Neural progenitor cell (in vitro differentiated cells): ENCODE measurements around the gene OAF. TPM values are rescaled to one million over a fixed set of nuclear protein-coding genes. Genes with fewer than 3 reads are reported as not detected.

Source experiments
- DNase-seq: peaks from one replicate; pipeline ENCODE4 v3.0.0-alpha.2; 2016; ENCODE audit warnings: low spot score
- H2AFZ ChIP-seq: fragments of 200-600 bp; sonication (generic); replicated peaks from 2 replicates; pipeline ENCODE4 v1.6.1; 2016; ENCODE audit warnings: antibody characterized with exemption
- H3F3A ChIP-seq: fragments of 200-600 bp; sonication (generic); 2 replicates; pipeline ENCODE4 v1.6.1; 2016; ENCODE audit warnings: antibody characterized with exemption, low read depth
- H3K27ac ChIP-seq: fragments of 200-600 bp; sonication (generic); 2 replicates; pipeline ENCODE4 v1.5.1; 2016; ENCODE audit warnings: mild to moderate bottlenecking
- H3K27me3 ChIP-seq: fragments of 200-600 bp; sonication (generic); 2 replicates; pipeline ENCODE4 v1.6.1; 2016; ENCODE audit warnings: mild to moderate bottlenecking, moderate library complexity
- H3K36me3 ChIP-seq: fragments of 200-600 bp; sonication (generic); 2 replicates; pipeline ENCODE4 v1.5.1; 2016
- H3K4me1 ChIP-seq: fragments of 200-600 bp; sonication (generic); 2 replicates; pipeline ENCODE4 v1.6.1; 2016; ENCODE audit warnings: mixed run types
- H3K4me2 ChIP-seq: fragments of 200-600 bp; sonication (generic); 2 replicates; pipeline ENCODE4 v1.6.1; 2016
- H3K4me3 ChIP-seq: fragments of 200-600 bp; sonication (generic); 2 replicates; pipeline ENCODE4 v1.5.1; 2016
- H3K79me2 ChIP-seq: fragments of 200-600 bp; sonication (generic); 2 replicates; pipeline ENCODE4 v1.6.1; 2016; ENCODE audit warnings: low read depth
- H3K9ac ChIP-seq: fragments of 200-600 bp; sonication (generic); 2 replicates; pipeline ENCODE4 v1.6.1; 2016
- H3K9me3 ChIP-seq: fragments of 200-600 bp; sonication (generic); 2 replicates; pipeline ENCODE4 v1.5.1; 2016; ENCODE audit warnings: low read depth
- H4K20me1 ChIP-seq: fragments of 200-600 bp; sonication (generic); 2 replicates; pipeline ENCODE4 v1.6.1; 2016; ENCODE audit warnings: low read depth
- H3K27ac Mint-ChIP-seq: 3 replicates; pipeline ENCODE4 v1.8.0; 2021; ENCODE audit warnings: mixed read lengths
- H3K27me3 Mint-ChIP-seq: 2 replicates; pipeline ENCODE4 v1.8.0; 2022; ENCODE audit warnings: low read depth, mild to moderate bottlenecking, inconsistent platforms, moderate library complexity, mixed read lengths; ENCODE audit not compliant: insufficient read depth
- H3K36me3 Mint-ChIP-seq: 3 replicates; pipeline ENCODE4 v1.8.0; 2021; ENCODE audit warnings: mixed read lengths
- H3K4me1 Mint-ChIP-seq: 3 replicates; pipeline ENCODE4 v1.8.0; 2021; ENCODE audit warnings: mixed read lengths
- H3K4me3 Mint-ChIP-seq: 3 replicates; pipeline ENCODE4 v1.8.0; 2021; ENCODE audit warnings: mild to moderate bottlenecking, moderate library complexity, mixed read lengths
- H3K9me3 Mint-ChIP-seq: 3 replicates; pipeline ENCODE4 v1.8.0; 2020; ENCODE audit warnings: mixed read lengths
- EZH2 ChIP-seq: fragments of 200-600 bp; sonication (generic); IDR thresholded peaks from 2 replicates; pipeline ENCODE4 v1.6.1; 2017; ENCODE audit warnings: antibody characterized with exemption, mild to moderate bottlenecking, moderate library complexity
- EZH2phosphoT487 ChIP-seq: fragments of 200-600 bp; sonication (generic); IDR thresholded peaks from 2 replicates; pipeline ENCODE4 v1.6.1; 2017; ENCODE audit warnings: antibody characterized with exemption
- total RNA-seq: library from RNA; depleted of rRNA; stranded (reverse); fragments of >200 nt; gene quantifications from 2 replicates; pipeline ENCODE4 v1.2.3, GENCODE V29; 2015; ENCODE audit warnings: low replicate concordance
- TF ChIP-seq, protein P1 (sequence below): fragments of 200-600 bp; sonication (generic); IDR thresholded peaks from 2 replicates; pipeline ENCODE4 v1.5.1; 2017; ENCODE audit warnings: antibody characterized with exemption, mild to moderate bottlenecking

The OAF gene
- total RNA-seq, 1 donor from 2014 or later: 0.47 TPM

- peaks cover 34% of the 10 kb centered on the region for H3K27me3 Mint-ChIP-seq
- H3K4me3 Mint-ChIP-seq: peak overlapping the region; percentile 46
- TF ChIP-seq EZH2phosphoT487: no peak
- TF ChIP-seq, protein P1, sequence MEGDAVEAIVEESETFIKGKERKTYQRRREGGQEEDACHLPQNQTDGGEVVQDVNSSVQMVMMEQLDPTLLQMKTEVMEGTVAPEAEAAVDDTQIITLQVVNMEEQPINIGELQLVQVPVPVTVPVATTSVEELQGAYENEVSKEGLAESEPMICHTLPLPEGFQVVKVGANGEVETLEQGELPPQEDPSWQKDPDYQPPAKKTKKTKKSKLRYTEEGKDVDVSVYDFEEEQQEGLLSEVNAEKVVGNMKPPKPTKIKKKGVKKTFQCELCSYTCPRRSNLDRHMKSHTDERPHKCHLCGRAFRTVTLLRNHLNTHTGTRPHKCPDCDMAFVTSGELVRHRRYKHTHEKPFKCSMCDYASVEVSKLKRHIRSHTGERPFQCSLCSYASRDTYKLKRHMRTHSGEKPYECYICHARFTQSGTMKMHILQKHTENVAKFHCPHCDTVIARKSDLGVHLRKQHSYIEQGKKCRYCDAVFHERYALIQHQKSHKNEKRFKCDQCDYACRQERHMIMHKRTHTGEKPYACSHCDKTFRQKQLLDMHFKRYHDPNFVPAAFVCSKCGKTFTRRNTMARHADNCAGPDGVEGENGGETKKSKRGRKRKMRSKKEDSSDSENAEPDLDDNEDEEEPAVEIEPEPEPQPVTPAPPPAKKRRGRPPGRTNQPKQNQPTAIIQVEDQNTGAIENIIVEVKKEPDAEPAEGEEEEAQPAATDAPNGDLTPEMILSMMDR: peak; percentile 74
Observed at GRCh38 chr11:120172054-120172911, 38.5 kb upstream of the OAF start.

GRCh38 chr11:120173019-120173705 is 37.7 kb upstream of the OAF start:
- no peak overlapping the region for H3K4me3 ChIP-seq
- H3K9me3 ChIP-seq: no peaks in the 10 kb centered on the region
- H3K36me3 Mint-ChIP-seq: no peaks in the 10 kb centered on the region
- H3F3A ChIP-seq: no peaks in the 10 kb centered on the region
- no peak for DNase-seq
- no peaks in the 10 kb centered on the region for H3K79me2 ChIP-seq
- no peak overlapping the region for H3K4me3 Mint-ChIP-seq
- H3K9me3 Mint-ChIP-seq: peaks cover 5% of the 10 kb centered on the region
- no peak overlapping the region for H3K4me2 ChIP-seq
- peak overlapping the region; percentile 76 for H3K27ac Mint-ChIP-seq
- no peaks in the 10 kb centered on the region for H4K20me1 ChIP-seq
- H2AFZ ChIP-seq: no peak overlapping the region
- no peaks in the 10 kb centered on the region for H3K36me3 ChIP-seq
- H3K4me1 ChIP-seq: peaks cover 9% of the 10 kb centered on the region
- TF ChIP-seq EZH2phosphoT487 (no peak), EZH2 (no peak)
- TF ChIP-seq, protein P1: no peak
- no peak overlapping the region for H3K9ac ChIP-seq
- peaks cover 30% of the 10 kb centered on the region for H3K27me3 Mint-ChIP-seq
- no peak overlapping the region for H3K27ac ChIP-seq
- H3K4me1 Mint-ChIP-seq: peaks cover 34% of the 10 kb centered on the region
- peaks cover 100% of the 10 kb centered on the region for H3K27me3 ChIP-seq

More at GRCh38 chr11:120172054-120172911, 38.5 kb upstream of the OAF start:
- peaks cover 9% of the 10 kb centered on the region for H3K4me1 ChIP-seq
- no peak overlapping the region for H3K27ac ChIP-seq
- H3K9ac ChIP-seq: no peak overlapping the region
- peak; percentile 91 for DNase-seq
- no peaks in the 10 kb centered on the region for H3K9me3 ChIP-seq
- H3K9me3 Mint-ChIP-seq: peaks cover 5% of the 10 kb centered on the region
- peaks cover 29% of the 10 kb centered on the region for H3K4me1 Mint-ChIP-seq
- H2AFZ ChIP-seq: no peak overlapping the region
- H3K79me2 ChIP-seq: no peaks in the 10 kb centered on the region
- H3K4me3 ChIP-seq: no peak overlapping the region
- H3F3A ChIP-seq: no peaks in the 10 kb centered on the region
- peaks cover 100% of the 10 kb centered on the region for H3K27me3 ChIP-seq
- no peaks in the 10 kb centered on the region for H3K36me3 ChIP-seq
- H3K27ac Mint-ChIP-seq: peak overlapping the region; percentile 21
- H4K20me1 ChIP-seq: no peaks in the 10 kb centered on the region
- H3K4me2 ChIP-seq: no peak overlapping the region
- no peaks in the 10 kb centered on the region for H3K36me3 Mint-ChIP-seq

DNA sequence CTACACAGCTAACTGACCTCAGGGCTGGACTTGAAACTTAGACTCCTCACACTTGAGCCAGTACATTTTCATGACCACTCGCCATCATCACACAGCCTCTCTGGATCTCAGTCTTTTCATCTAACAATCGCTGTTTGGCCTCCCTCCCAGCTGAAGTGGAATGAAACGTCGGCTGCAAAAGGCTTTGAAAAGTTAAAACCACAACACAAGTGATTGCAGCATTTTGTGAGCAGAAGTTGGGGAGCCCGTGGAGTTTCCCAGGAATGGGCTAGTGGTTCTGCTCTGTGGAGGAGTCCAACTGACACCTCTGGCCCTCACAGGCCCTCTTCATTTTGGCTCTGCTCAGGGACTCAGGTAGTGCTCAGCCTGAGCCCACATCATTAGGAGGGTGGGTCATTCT is 37.0 kb upstream of the OAF start:
- no peak for DNase-seq
- Histone ChIP-seq H3K36me3 (no peaks in the 10 kb centered on the region), H3K79me2 (no peaks in the 10 kb centered on the region), H3K4me1 (peaks cover 6% of the 10 kb centered on the region), H3K9me3 (no peaks in the 10 kb centered on the region), H3K4me2 (no peak overlapping the region), H3K4me3 (no peak overlapping the region), H3K9ac (no peak overlapping the region), H4K20me1 (no peaks in the 10 kb centered on the region), H2AFZ (no peak overlapping the region), H3F3A (no peaks in the 10 kb centered on the region), H3K27ac (no peak overlapping the region), H3K27me3 (peaks cover 100% of the 10 kb centered on the region)
- peaks cover 5% of the 10 kb centered on the region for H3K9me3 Mint-ChIP-seq
- no peak for TF ChIP-seq EZH2
- no peak for TF ChIP-seq EZH2phosphoT487
- TF ChIP-seq, protein P1: no peak
- no peak overlapping the region for H3K27ac Mint-ChIP-seq
- H3K36me3 Mint-ChIP-seq: no peaks in the 10 kb centered on the region
- peaks cover 36% of the 10 kb centered on the region for H3K4me1 Mint-ChIP-seq
- peaks cover 24% of the 10 kb centered on the region for H3K27me3 Mint-ChIP-seq
- H3K4me3 Mint-ChIP-seq: no peak overlapping the region
